8988T (cell line): Measurements from ENCODE around the gene ZWILCH.
"Not testable (repeated sequence)": the region's sequence is repeated elsewhere in the genome, so short reads cannot be mapped to it uniquely, and the experiment has no call there.

Experiments
- DNase-seq: peaks from one replicate; pipeline ENCODE4 v3.0.0; 2011

The ZWILCH gene

GRCh38 chr15:66489179-66489791 lies 15.8 kb upstream of the ZWILCH start:
- DNase-seq = no peak

DNA sequence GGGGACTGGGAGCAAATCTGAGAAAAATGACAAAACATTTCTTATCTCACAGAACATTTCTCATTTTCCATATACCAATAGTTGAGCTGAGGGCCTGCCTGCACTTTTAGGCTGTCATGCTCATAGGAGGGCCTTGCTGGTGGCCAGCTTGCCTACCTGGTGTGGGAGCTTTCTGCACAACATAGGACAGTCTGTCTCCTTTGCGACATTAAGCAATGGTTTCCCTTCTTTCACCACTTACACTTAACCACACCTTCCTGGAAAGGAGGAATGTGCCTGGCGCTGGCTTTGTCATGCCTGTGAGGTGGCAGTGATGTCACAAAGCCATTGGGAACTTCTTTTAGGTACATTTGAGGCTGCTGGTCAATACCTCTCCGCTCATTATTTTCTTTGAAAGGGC lies 13.3 kb upstream of the ZWILCH start:
- DNase-seq = no peak

- no peak for DNase-seq
Measured at GRCh38 chr15:66494262-66494661, 10.9 kb upstream of the ZWILCH start.

GRCh38 chr15:66496951-66497501 lies 8.1 kb upstream of the ZWILCH start:
- DNase-seq = no peak

DNA sequence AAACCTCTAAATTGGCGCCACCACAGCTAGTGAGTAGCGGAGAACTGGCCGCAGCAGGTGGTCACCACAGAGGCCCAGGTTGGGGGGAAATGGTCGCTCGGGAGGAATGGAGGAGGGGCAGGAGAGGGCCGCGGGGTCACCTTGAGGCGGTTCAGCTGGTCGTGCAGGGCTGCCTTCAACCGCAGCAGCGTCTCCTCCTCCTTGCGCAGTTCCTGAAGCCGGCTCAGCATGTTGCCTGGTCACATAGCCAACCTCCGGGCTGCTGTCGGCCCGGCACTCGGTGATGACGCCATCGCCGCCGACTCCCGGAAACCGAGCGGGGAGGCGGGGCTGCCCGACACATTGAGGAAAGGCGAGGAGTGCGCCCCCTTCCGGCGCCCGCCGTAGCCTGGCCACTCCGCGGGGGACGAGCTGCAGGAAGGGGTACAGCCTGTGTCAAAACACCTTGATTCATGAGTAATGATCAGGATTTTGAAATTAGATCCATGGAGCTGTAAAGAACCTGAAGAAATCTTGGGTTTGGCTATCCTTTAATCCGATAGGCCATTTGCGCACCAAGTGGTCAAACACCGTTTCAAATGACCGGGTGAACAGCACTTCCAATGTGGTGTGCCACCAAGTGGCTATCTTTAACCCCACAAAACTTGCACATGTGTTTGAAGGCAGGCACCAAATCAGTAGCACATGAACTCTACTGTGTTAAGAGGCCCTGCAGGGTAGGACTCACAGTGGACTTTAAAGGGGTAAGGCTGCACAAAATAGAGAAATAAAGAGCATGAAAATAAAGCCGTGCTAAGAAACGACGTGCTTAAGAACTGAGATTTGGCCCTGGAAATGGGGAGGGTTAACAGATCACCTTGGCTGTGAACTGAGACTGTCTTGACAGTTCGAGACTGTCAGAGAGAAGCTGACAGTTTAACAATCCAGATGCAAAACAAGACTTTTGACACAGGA lies 7.3 kb upstream of the ZWILCH start, which contains the start of gene SNAPC5:
SNAPC5 (minus strand) TSS at position 261 of the 954 bp plus-strand sequence; CDS start at position 230, 31 bp downstream.
- DNase-seq = no peak

DNA sequence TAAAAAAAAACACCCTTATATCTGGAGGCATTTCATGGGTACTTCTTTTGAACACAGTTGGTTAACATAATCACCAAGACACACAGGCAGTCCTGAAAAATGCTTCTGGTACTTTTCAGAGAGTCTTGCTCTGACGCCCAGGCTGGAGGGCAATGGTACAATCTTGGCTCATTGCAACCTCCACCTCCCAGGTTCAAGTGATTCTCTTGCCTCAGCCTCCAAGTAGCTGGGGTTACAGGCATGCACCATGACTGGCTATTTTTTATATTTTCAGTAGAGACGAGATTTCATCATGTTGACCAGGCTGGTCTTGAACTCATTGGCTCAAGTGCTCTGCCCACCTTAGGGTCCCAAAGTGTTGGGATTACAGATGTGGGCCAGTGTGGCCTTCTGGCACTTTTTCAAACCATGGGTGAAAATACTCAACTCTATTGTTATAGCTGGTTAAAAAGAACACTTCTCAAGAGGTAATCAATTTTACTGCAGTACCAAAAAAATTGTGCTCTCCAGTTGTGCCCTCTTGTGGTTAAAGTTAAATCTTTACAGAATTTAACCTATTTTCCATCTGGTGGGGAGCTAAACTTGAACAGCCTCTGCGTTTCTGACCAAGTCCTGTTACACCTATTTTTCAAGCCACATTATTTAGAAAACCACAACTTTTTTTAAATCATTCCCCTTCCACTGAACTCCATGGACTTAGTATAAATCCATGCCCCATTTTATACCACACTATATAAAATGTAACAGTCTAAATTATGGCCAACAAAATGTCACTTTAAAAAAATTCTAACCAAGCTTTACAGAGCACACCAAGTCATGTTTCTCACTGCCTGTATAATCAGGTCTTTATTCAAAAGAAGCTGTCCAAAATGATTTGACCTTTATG lies 6.4 kb upstream of the ZWILCH start:
- no peak for DNase-seq

DNA sequence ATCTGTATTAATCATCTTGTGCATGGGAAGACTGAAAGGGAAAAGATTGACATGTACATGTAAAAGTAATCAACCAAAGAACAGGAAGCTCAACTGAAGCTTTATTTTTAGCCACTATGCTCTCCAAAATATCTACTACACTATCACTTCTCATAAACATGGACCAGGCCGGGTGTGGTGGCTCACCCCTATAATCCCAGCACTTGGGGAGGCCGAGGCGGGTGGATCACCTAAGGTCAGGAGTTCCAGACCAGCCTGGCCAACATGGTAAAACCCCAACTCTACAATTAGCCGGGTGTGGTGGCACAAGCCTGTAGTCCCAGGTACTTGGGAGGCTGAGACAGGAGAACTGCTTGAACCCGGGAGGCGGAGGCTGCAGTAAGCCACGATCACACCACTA lies 4.8 kb upstream of the ZWILCH start:
- DNase-seq = not testable (repeated sequence)

DNA sequence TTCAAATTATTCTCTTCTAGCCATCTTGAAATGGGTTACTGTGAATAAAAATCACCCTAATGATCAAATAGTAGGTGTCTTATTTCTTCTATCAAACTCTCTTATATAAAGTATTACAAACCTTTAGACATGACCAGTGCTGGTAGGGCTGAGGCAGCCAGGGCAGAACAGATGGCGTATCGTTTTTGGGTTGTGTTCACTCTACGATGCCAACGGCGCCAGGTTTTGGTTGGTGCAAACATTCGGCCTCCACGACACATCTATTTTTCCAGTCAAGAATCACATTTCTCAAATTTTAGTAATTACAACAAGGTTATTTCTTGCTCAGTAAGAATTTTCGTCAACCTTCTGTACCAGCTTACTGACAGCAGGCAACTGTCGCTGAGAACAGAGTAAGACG lies 2.6 kb upstream of the ZWILCH start:
- no peak for DNase-seq

DNA sequence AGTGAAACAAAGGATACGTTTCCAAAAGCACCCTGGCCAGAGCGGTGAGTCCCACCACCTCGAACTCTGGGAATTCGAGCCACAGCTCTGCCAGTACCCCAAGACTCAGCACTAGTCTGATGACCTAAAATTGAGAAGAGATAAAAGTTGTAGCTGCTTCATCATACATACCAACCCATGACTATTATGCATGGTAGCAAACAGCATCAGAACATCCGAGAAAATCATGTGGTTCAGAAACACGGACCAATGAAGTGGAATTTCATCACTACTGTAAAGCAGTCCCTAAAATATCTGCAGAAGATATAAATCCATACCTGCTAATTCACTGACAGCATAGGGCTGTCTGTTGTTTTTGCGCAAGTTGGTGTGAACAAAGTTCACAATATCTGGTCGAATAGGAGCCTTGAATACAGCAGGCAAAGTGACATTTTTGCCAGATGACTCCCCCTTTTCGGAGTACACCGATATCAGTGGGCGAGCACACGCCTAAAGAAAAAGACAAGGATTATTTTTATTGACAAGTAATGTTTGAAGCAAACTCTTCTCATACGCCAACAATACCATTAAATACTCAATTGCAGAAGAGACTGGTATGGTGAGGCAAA lies 2.0 kb upstream of the ZWILCH start:
- not testable (repeated sequence) for DNase-seq

DNA sequence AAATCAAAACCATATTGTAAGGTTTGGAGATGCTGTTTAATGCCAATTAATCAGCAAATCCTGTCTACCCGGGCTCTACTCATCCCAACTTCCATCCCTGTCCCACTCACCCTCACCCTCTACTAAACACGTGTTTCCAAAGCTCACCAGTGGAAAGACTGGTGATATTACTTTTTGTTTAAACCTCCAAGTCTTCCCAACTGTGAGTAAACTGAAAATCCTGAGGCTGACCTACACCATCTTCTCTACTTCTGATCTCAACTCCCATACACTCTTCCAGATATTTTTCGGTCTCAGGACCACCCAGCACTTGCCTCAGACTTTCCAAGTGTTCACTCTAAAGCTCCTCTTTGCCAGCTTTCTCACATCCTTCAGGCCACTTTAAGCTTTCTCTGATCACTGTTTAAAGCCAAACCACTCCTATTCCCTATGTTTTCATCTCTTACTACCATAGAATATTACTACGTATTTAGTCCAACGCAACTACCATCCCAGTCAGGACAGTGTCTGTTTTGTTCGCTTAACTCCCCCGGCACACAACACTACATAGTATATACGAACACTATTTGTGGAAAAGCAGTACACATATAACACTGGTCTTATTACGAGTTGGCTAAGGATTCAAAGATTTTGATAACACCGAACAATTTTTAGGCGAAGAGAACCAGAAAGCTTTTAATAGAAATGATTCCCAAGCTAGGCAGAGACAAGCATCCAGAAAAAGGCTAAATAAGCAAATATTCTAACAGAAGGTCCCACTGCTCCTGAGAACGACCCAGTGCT lies 1.2 kb upstream of the ZWILCH start:
- no peak for DNase-seq

- no peak for DNase-seq
Measured at GRCh38 chr15:66505430-66505811, 295 bp downstream of the ZWILCH start.

GRCh38 chr15:66505818-66506217 lies 692 bp downstream of the ZWILCH start:
- no peak for DNase-seq

DNA sequence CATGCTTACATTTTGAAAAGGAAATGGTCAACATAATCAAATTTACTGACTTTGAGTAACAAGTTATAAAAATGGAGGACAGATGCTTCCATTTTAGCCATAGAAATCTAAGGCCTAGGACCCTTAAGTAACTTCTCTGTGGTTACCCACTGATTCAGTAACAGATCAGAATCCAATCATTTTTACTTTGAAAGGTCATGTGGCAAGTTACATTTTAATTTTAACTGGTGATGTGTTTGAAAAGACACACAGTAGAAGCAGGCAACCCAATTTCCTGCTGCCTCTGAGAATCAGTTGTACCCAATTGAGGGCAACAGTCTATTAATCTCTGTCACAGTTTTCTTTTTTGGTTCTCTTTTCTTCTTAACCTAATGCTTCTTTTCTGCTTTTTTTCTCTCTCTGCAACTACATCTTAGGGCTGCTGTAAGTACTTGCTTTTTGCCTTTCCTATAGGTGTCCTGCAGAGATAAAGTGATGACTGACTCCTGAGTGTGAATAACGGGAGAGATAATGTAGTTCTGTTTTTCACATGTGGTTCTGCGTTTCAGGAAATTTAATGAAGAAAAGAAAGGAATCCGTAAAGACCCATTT lies 3.3 kb downstream of the ZWILCH start:
- DNase-seq = no peak

DNA sequence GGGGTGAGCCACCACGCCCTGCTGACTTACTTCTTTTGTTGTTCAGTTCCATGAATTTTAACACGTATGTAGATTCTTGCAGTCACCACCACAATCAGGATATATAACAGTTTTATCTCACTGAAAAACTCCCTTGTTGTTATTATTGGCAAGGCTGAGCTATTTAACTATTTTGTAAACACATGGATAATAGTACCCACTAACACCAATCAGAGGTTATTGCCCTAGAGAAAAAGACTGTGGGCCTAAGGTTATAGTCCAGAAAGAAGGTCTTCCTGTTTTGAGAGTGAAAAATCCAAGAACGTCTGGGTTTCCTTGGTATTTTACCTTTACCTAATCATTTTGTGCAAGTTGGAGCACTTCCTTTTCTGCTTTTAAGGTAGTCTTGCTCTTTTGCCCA lies 9.5 kb downstream of the ZWILCH start:
- DNase-seq = no peak

DNA sequence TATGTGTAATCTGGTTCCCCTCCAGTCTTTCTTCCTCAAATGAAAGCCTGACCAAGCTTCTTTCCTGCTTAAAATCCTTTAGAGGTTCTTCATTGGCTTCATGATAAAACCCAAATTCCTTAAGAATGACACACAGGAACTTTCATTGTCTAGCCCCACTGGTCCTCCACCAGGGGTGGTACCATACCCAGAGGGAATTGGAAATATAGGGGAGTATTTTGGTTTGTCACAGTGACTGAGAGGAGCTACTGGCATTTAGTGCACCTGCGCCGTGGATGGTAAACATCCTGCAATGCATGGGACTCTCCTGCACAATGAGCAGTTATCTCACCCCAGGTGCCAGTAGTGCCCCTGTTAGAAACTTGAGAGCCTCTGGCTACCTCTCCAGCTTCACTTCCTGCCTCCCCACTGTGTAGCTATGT lies 10.8 kb downstream of the ZWILCH start:
- peak; percentile 37 for DNase-seq

GRCh38 chr15:66523926-66524325 lies 18.8 kb downstream of the ZWILCH start:
- no peak for DNase-seq

DNA sequence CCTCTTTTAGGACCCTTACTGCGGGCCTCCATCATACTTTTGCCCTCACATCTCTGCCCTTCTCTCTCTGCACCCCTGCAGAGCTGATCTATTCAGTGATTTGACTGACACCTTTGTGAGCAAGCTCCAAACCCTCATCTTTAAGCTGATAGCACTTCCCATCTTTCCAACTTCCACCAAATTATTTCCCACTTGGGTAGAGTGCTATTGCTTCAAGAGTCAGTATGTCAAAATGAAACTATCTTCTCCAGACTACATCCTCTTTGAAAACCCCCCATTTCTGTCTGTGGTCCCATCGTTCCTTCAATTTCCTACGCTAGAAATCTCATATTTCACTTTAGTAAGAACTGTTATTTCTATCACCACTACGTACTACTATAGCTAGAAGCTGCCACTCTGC lies 19.7 kb downstream of the ZWILCH start:
- no peak for DNase-seq

- no peak for DNase-seq
Measured at GRCh38 chr15:66535056-66535455, 29.9 kb downstream of the ZWILCH start.

- no peak for DNase-seq
Measured at GRCh38 chr15:66542896-66543295, 37.8 kb downstream of the ZWILCH start.

- DNase-seq = no peak
Measured at GRCh38 chr15:66545255-66545654, 40.1 kb downstream of the ZWILCH start.

- no peak for DNase-seq
Measured at GRCh38 chr15:66555685-66556084, 50.6 kb downstream of the ZWILCH start.
